NCI-H82 treated with DMSO at 0.1 percent for 48 hours (cell line): ENCODE results near the gene GSG1L.

Experiments
- DNase-seq: peaks from one replicate; lab custom pipeline; 2025; ENCODE audit not compliant: unreplicated experiment; lab: John Stamatoyannopoulos, UW

The GSG1L gene

GRCh38 chr16:27779641-27780164, 283.8 kb downstream of the GSG1L start:
- peak; percentile 53 for DNase-seq

- no peak for DNase-seq
These were observed 284.5 kb downstream of the GSG1L start for GRCh38 chr16:27778926-27779570.

- no peak for DNase-seq
These were observed 285.2 kb downstream of the GSG1L start for GRCh38 chr16:27778171-27778925.

GRCh38 chr16:27777527-27777926, 286.0 kb downstream of the GSG1L start:
- no peak for DNase-seq

GRCh38 chr16:27776556-27777225, 286.8 kb downstream of the GSG1L start:
- no peak for DNase-seq

GRCh38 chr16:27775254-27775653, 288.3 kb downstream of the GSG1L start:
- DNase-seq: no peak

GRCh38 chr16:27774779-27775178, 288.7 kb downstream of the GSG1L start:
- no peak for DNase-seq

- DNase-seq: no peak
These were observed 290.2 kb downstream of the GSG1L start for GRCh38 chr16:27773344-27773743.

- no peak for DNase-seq
These were observed 291.3 kb downstream of the GSG1L start for GRCh38 chr16:27772093-27772825.

- no peak for DNase-seq
These were observed 292.2 kb downstream of the GSG1L start for GRCh38 chr16:27771201-27771910.

- DNase-seq: no peak
These were observed 293.0 kb downstream of the GSG1L start for GRCh38 chr16:27770271-27771196.

- DNase-seq: no peak
These were observed 293.8 kb downstream of the GSG1L start for GRCh38 chr16:27769561-27770255.

- DNase-seq: no peak
These were observed 294.8 kb downstream of the GSG1L start for GRCh38 chr16:27768651-27769272.

- DNase-seq: no peak
These were observed 295.4 kb downstream of the GSG1L start for GRCh38 chr16:27767971-27768591.

GRCh38 chr16:27767081-27767480, 296.4 kb downstream of the GSG1L start:
- no peak for DNase-seq

- DNase-seq: no peak
These were observed 297.1 kb downstream of the GSG1L start for GRCh38 chr16:27766236-27766925.
